Smooth muscle cell (in vitro differentiated cells): Measurements from ENCODE around the gene PDZRN4. TPM values are rescaled to one million over a fixed set of nuclear protein-coding genes. Genes with fewer than 3 reads are reported as not detected.
"Not testable (repeated sequence)": the region's sequence is repeated elsewhere in the genome, so short reads cannot be mapped to it uniquely, and the experiment has no call there.

Experiments used
- DNase-seq: peaks from one replicate; lab custom pipeline; 2025; ENCODE audit not compliant: unreplicated experiment; lab: John Stamatoyannopoulos, UW
- H2AFZ ChIP-seq: fragments of 200-600 bp; sonication (generic); 2 replicates; pipeline ENCODE4 v1.6.0; 2016; ENCODE audit warnings: antibody characterized with exemption, low read depth, mild to moderate bottlenecking
- H3F3A ChIP-seq: fragments of 200-600 bp; sonication (generic); 2 replicates; pipeline ENCODE4 v1.6.0; 2017; ENCODE audit warnings: antibody characterized with exemption, low read depth
- H3K27ac ChIP-seq: fragments of 200-600 bp; sonication (generic); 2 replicates; pipeline ENCODE4 v1.5.1; 2016; ENCODE audit warnings: low read depth, mild to moderate bottlenecking
- H3K27me3 ChIP-seq: fragments of 200-600 bp; sonication (generic); 2 replicates; pipeline ENCODE4 v1.6.1; 2016; ENCODE audit warnings: low read depth, mild to moderate bottlenecking
- H3K36me3 ChIP-seq: fragments of 200-600 bp; sonication (generic); 2 replicates; pipeline ENCODE4 v1.5.1; 2016; ENCODE audit warnings: low read depth
- H3K4me1 ChIP-seq: fragments of 200-600 bp; sonication (generic); 2 replicates; pipeline ENCODE4 v1.5.1; 2016; ENCODE audit warnings: low read depth
- H3K4me2 ChIP-seq: fragments of 200-600 bp; sonication (generic); 2 replicates; pipeline ENCODE4 v1.6.0; 2016; ENCODE audit warnings: mild to moderate bottlenecking
- H3K4me3 ChIP-seq: fragments of 200-600 bp; sonication (generic); 2 replicates; pipeline ENCODE4 v1.5.1; 2016; ENCODE audit warnings: mild to moderate bottlenecking
- H3K79me2 ChIP-seq: fragments of 200-600 bp; sonication (generic); 2 replicates; pipeline ENCODE4 v1.6.0; 2016; ENCODE audit warnings: low read depth, mild to moderate bottlenecking
- H3K9ac ChIP-seq: fragments of 200-600 bp; sonication (generic); 2 replicates; pipeline ENCODE4 v1.6.0; 2016; ENCODE audit warnings: low read depth
- H3K9me3 ChIP-seq: fragments of 200-600 bp; sonication (generic); replicated peaks from 2 replicates; pipeline ENCODE4 v1.5.1; 2016; ENCODE audit warnings: low read depth
- H4K20me1 ChIP-seq: fragments of 200-600 bp; sonication (generic); 2 replicates; pipeline ENCODE4 v1.6.0; 2016; ENCODE audit warnings: low read depth
- WGBS: methylation state at CpG from one replicate; pipeline ENCODE4 v1.1.7; 2016; ENCODE audit warnings: low lambda C conversion rate; 5-methylcytosine and 5-hydroxymethylcytosine counted together
- polyA plus RNA-seq: library from polyadenylated mRNA; unstranded; fragments of >200 nt; fragmentation: Nextera tagmentation; extraction: Ambion mirVana; gene quantifications from 2 replicates; pipeline ENCODE4 v1.2.1, GENCODE V29; 2016
- total RNA-seq: library from RNA; depleted of rRNA; stranded (reverse); fragments of >200 nt; gene quantifications from 2 replicates; pipeline ENCODE4 v1.2.3, GENCODE V29; 2014
- TF ChIP-seq, protein P1 (sequence below): fragments of 200-600 bp; sonication (generic); IDR thresholded peaks from 2 replicates; pipeline ENCODE4 v1.5.1; 2017; ENCODE audit warnings: borderline replicate concordance, mild to moderate bottlenecking, antibody characterized with exemption; ENCODE audit not compliant: insufficient read depth, poor library complexity, severe bottlenecking

Gene PDZRN4
- total and polyA plus RNA-seq, 2 experiments from 2014 or later = 4.7 to 5.4 TPM

DNA sequence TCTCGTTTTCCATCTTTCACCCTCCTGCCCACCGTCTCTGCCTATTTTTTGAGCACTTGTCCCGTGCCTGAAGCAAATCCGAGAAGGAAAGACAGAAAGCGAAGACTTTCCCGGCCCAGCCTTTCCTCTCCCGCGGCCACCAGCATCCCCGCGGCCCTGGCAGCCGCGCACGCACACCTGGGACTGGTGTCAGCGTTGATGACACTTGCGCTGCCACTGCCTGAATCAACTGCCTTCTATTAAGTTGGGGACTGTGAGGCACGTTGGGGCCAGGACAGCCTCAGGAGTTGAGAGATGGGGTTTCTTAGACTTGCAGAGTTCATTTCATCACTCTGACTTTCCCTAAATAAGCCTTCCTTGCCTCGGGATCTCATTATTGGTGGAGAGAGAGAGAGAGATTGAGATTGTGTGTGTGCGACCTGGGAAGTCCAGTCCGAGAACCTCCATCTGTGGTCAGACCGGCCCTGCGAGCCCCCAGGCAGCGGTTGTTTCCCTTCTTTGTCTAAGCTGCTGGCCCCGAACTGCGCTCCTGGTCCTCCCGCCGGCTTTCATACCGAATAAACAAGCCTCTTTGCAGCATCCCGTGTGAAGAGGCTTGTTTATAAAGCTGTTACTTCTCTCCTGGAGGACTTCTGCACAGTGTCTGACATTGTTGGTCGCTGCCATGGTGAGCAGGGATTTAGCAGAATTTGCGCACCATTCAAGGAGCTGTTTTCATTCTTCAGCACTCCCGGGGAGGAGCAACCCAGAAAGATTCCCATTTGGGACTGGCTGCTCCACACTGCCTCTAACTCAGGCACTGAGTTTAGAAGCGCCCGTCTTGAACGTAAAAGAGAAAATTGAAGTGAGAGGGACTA is 1.5 kb downstream of the PDZRN4 start:
- peak overlapping the region; percentile 82 for H3K4me2 ChIP-seq
- H3K79me2 ChIP-seq = no peaks in the 10 kb centered on the region
- no peaks in the 10 kb centered on the region for H3K36me3 ChIP-seq
- H3K4me1 ChIP-seq = peaks cover 12% of the 10 kb centered on the region
- no peak overlapping the region for H3K9ac ChIP-seq
- peak overlapping the region; percentile 42 for H3K4me3 ChIP-seq
- H3K27ac ChIP-seq = no peak overlapping the region
- TF ChIP-seq, protein P1, sequence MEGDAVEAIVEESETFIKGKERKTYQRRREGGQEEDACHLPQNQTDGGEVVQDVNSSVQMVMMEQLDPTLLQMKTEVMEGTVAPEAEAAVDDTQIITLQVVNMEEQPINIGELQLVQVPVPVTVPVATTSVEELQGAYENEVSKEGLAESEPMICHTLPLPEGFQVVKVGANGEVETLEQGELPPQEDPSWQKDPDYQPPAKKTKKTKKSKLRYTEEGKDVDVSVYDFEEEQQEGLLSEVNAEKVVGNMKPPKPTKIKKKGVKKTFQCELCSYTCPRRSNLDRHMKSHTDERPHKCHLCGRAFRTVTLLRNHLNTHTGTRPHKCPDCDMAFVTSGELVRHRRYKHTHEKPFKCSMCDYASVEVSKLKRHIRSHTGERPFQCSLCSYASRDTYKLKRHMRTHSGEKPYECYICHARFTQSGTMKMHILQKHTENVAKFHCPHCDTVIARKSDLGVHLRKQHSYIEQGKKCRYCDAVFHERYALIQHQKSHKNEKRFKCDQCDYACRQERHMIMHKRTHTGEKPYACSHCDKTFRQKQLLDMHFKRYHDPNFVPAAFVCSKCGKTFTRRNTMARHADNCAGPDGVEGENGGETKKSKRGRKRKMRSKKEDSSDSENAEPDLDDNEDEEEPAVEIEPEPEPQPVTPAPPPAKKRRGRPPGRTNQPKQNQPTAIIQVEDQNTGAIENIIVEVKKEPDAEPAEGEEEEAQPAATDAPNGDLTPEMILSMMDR = no peak
- 14% methylated on average over 34 of the region's 34 CpGs for WGBS
- no peaks in the 10 kb centered on the region for H4K20me1 ChIP-seq
- no peaks in the 10 kb centered on the region for H3K9me3 ChIP-seq
- DNase-seq = no peak
- H3K27me3 ChIP-seq = peaks cover 75% of the 10 kb centered on the region
- no peaks in the 10 kb centered on the region for H3F3A ChIP-seq
- peak overlapping the region; percentile 79 for H2AFZ ChIP-seq

DNA sequence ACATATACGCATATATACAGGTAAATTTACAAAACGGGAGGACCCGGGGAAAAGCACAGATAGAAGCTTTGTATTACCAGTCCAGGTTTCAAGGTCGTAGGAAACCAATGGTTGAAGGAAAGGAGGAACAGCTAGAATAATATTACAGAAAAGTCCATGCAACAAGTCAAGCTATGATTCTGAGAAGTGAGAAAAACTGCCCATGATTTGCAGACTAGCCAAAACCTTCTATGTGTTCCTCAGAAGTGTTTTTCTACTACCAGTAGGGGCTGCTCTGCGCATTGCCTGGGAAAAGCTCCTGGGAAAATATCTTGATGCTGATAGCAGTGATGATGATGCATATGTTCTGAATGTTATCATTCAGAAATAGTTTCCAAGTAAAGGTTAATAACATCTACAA is 2.2 kb downstream of the PDZRN4 start:
- no peak for DNase-seq
- peak overlapping the region; percentile 82 for H3K4me2 ChIP-seq
- TF ChIP-seq, protein P1 = peak; percentile 41

GRCh38 chr12:41191549-41191948 is 3.4 kb downstream of the PDZRN4 start:
- not testable (repeated sequence) for H3K36me3 ChIP-seq, H3K79me2 ChIP-seq, H3K9ac ChIP-seq, H3F3A ChIP-seq, H3K4me3 ChIP-seq, H4K20me1 ChIP-seq, H3K4me2 ChIP-seq, H2AFZ ChIP-seq, H3K9me3 ChIP-seq, DNase-seq, H3K27ac ChIP-seq
- peaks cover 12% of the 10 kb centered on the region for H3K4me1 ChIP-seq
- WGBS = 94% methylated on average over 3 of the region's 3 CpGs
- peaks cover 80% of the 10 kb centered on the region for H3K27me3 ChIP-seq

More for the DNA sequence above, 2.2 kb downstream of the PDZRN4 start:
- no peaks in the 10 kb centered on the region for H3K79me2 ChIP-seq
- H2AFZ ChIP-seq = peak overlapping the region; percentile 79
- H3K27me3 ChIP-seq = peaks cover 80% of the 10 kb centered on the region
- no peak overlapping the region for H3K9ac ChIP-seq
- no peaks in the 10 kb centered on the region for H4K20me1 ChIP-seq
- WGBS = 47% methylated on average over 5 of the region's 5 CpGs
- H3K4me1 ChIP-seq = peaks cover 12% of the 10 kb centered on the region
- no peaks in the 10 kb centered on the region for H3F3A ChIP-seq
- H3K27ac ChIP-seq = no peak overlapping the region
- H3K4me3 ChIP-seq = peak overlapping the region; percentile 42
- no peaks in the 10 kb centered on the region for H3K9me3 ChIP-seq
- H3K36me3 ChIP-seq = no peaks in the 10 kb centered on the region

- H3K4me3 ChIP-seq = no peak overlapping the region
- H3K27ac ChIP-seq = no peak overlapping the region
- H4K20me1 ChIP-seq = no peaks in the 10 kb centered on the region
- no peak for DNase-seq
- 82% methylated on average over 1 of the region's 1 CpG for WGBS
- peaks cover 66% of the 10 kb centered on the region for H3K27me3 ChIP-seq
- no peaks in the 10 kb centered on the region for H3K79me2 ChIP-seq
- no peak overlapping the region for H3K4me2 ChIP-seq
- TF ChIP-seq, protein P1 = no peak
- no peak overlapping the region for H3K9ac ChIP-seq
- H2AFZ ChIP-seq = no peak overlapping the region
- H3K9me3 ChIP-seq = no peaks in the 10 kb centered on the region
- H3K36me3 ChIP-seq = no peaks in the 10 kb centered on the region
- H3F3A ChIP-seq = no peaks in the 10 kb centered on the region
- peaks cover 8% of the 10 kb centered on the region for H3K4me1 ChIP-seq
These were observed 5.2 kb downstream of the PDZRN4 start for GRCh38 chr12:41193311-41193710.
